ENCODE measurements around the gene ELMOD1.

The ELMOD1 gene

GRCh38 chr11:107624983-107625684 is 34.2 kb downstream of the ELMOD1 start:
- no peak for DNase-seq (ENCODE audit: low read depth)
- H3K4me3 ChIP-seq (ENCODE audit: low read depth, low read length), result no peak overlapping the region

- no peak overlapping the region for H3K4me3 ChIP-seq (ENCODE audit: low read depth, low read length)
- no peak for DNase-seq (ENCODE audit: low read depth)
Measured at GRCh38 chr11:107625685-107625989, 34.7 kb downstream of the ELMOD1 start.

GRCh38 chr11:107631043-107631442 is 40.1 kb downstream of the ELMOD1 start:
- H3K4me3 ChIP-seq (ENCODE audit: low read depth, low read length), result no peak overlapping the region
- no peak for DNase-seq (ENCODE audit: low read depth)

- DNase-seq (ENCODE audit: low read depth), result no peak
- H3K4me3 ChIP-seq (ENCODE audit: low read depth, low read length), result no peak overlapping the region
Measured at GRCh38 chr11:107631931-107632330, 41.0 kb downstream of the ELMOD1 start.

- no peak overlapping the region for H3K4me3 ChIP-seq (ENCODE audit: low read depth, low read length)
Measured at GRCh38 chr11:107646783-107647182, 55.8 kb downstream of the ELMOD1 start.

GRCh38 chr11:107648242-107648641 is 57.3 kb downstream of the ELMOD1 start:
- no peak overlapping the region for H3K4me3 ChIP-seq (ENCODE audit: low read depth, low read length)
- DNase-seq (ENCODE audit: low read depth), result no peak

More at GRCh38 chr11:107646783-107647182, 55.8 kb downstream of the ELMOD1 start:
- DNase-seq (ENCODE audit: low read depth), result no peak

- DNase-seq (ENCODE audit: low read depth), result no peak
- no peak overlapping the region for H3K4me3 ChIP-seq (ENCODE audit: low read depth, low read length)
Measured at GRCh38 chr11:107651672-107652071, 60.7 kb downstream of the ELMOD1 start.

GRCh38 chr11:107653076-107653475 is 62.1 kb downstream of the ELMOD1 start:
- no peak for DNase-seq (ENCODE audit: low read depth)
- no peak overlapping the region for H3K4me3 ChIP-seq (ENCODE audit: low read depth, low read length)

GRCh38 chr11:107655602-107656001 is 64.7 kb downstream of the ELMOD1 start:
- no peak for DNase-seq (ENCODE audit: low read depth)
- no peak overlapping the region for H3K4me3 ChIP-seq (ENCODE audit: low read depth, low read length)

GRCh38 chr11:107659310-107659709 is 68.4 kb downstream of the ELMOD1 start:
- no peak overlapping the region for H3K4me3 ChIP-seq (ENCODE audit: low read depth, low read length)
- DNase-seq (ENCODE audit: low read depth), result no peak

- no peak overlapping the region for H3K4me3 ChIP-seq (ENCODE audit: low read depth, low read length)
- no peak for DNase-seq (ENCODE audit: low read depth)
Measured at GRCh38 chr11:107660066-107660465, 69.1 kb downstream of the ELMOD1 start.

- DNase-seq (ENCODE audit: low read depth), result no peak
- H3K4me3 ChIP-seq (ENCODE audit: low read depth, low read length), result no peak overlapping the region
Measured at GRCh38 chr11:107661656-107662055, 70.7 kb downstream of the ELMOD1 start.

GRCh38 chr11:107665018-107665417 is 74.1 kb downstream of the ELMOD1 start:
- peak; percentile 63 for DNase-seq (ENCODE audit: low read depth)
- no peak overlapping the region for H3K4me3 ChIP-seq (ENCODE audit: low read depth, low read length)

GRCh38 chr11:107666911-107667613 is 76.1 kb downstream of the ELMOD1 start:
- H3K4me3 ChIP-seq (ENCODE audit: low read depth, low read length), result no peak overlapping the region

GRCh38 chr11:107669191-107669740 is 78.3 kb downstream of the ELMOD1 start:
- no peak for DNase-seq (ENCODE audit: low read depth)
- no peak overlapping the region for H3K4me3 ChIP-seq (ENCODE audit: low read depth, low read length)

More at GRCh38 chr11:107666911-107667613, 76.1 kb downstream of the ELMOD1 start:
- DNase-seq (ENCODE audit: low read depth), result no peak

- DNase-seq (ENCODE audit: low read depth), result no peak
- no peak overlapping the region for H3K4me3 ChIP-seq (ENCODE audit: low read depth, low read length)
Measured at GRCh38 chr11:107669893-107670601, 79.1 kb downstream of the ELMOD1 start.

- no peak for DNase-seq (ENCODE audit: low read depth)
- no peak overlapping the region for H3K4me3 ChIP-seq (ENCODE audit: low read depth, low read length)
Measured at GRCh38 chr11:107675902-107676301, 85.0 kb downstream of the ELMOD1 start.

- DNase-seq (ENCODE audit: low read depth), result no peak
- no peak overlapping the region for H3K4me3 ChIP-seq (ENCODE audit: low read depth, low read length)
Measured at GRCh38 chr11:107676336-107677057, 85.5 kb downstream of the ELMOD1 start.

- DNase-seq (ENCODE audit: low read depth), result no peak
- no peak overlapping the region for H3K4me3 ChIP-seq (ENCODE audit: low read depth, low read length)
Measured at GRCh38 chr11:107677924-107678631, 87.1 kb downstream of the ELMOD1 start.

Data from skeletal muscle cell (primary cell).